Stomach (tissue), 9 donors: ENCODE data around the gene SOWAHA. TPM values are rescaled to one million over a fixed set of nuclear protein-coding genes. Genes with fewer than 3 reads are reported as not detected.

Experiments
- DNase-seq, 2 donors: peaks; one replicate each; pipeline versions ENCODE4 v3.0.0 to v3.0.0-alpha.2; 2013 to 2019
- H3K27ac ChIP-seq, 5 donors: fragments of 200-600 bp in 4 of 5; sonication (generic) in 4 of 5; one replicate each; pipeline ENCODE4 v1.5.1; 2013 to 2019; ENCODE audit warnings: mild to moderate bottlenecking in 1 of 5, moderate library complexity in 1 of 5
- H3K27me3 ChIP-seq, 3 donors: fragments of 200-600 bp; sonication (generic); one replicate each; pipeline ENCODE4 v1.5.1; 2017 to 2019; ENCODE audit warnings: mixed run types in 1 of 3
- H3K36me3 ChIP-seq, 4 donors: fragments of 200-600 bp; sonication (generic); 1 replicate in 3 of 4; 2 replicates in 1 of 4; pipeline ENCODE4 v1.5.1; 2016 to 2019
- H3K4me1 ChIP-seq, 4 donors: fragments of 200-600 bp; sonication (generic); one replicate each; pipeline ENCODE4 v1.5.1; 2016 to 2019
- H3K4me3 ChIP-seq, 4 donors: fragments of 200-600 bp; sonication (generic) in 3 of 4; one replicate each; pipeline ENCODE4 v1.5.1; 2016 to 2019; ENCODE audit warnings: mild to moderate bottlenecking in 1 of 4
- H3K9me3 ChIP-seq, 4 donors: fragments of 200-600 bp; sonication (generic); one replicate each; pipeline ENCODE4 v1.5.1; 2016 to 2019
- EP300 ChIP-seq: sonication (generic); formaldehyde crosslinking; IDR thresholded peaks from one replicate; pipeline ENCODE4 v1.6.1; 2017; ENCODE audit warnings: antibody characterized with exemption
- POLR2A ChIP-seq, 4 donors: fragments of 450-650 bp; IDR thresholded peaks; one replicate each; pipeline ENCODE4 v1.6.1; 2016; ENCODE audit warnings: antibody characterized with exemption in 4 of 4, control low read depth in 2 of 4, mild to moderate bottlenecking in 1 of 4, moderate library complexity in 1 of 4
- POLR2AphosphoS5 ChIP-seq, 3 donors: sonication (generic); formaldehyde crosslinking; IDR thresholded peaks; one replicate each; pipeline ENCODE4 v1.6.1; 2016; ENCODE audit warnings: antibody characterized with exemption in 3 of 3
- WGBS, 5 donors: extraction: QIAGEN DNeasy Blood & Tissue Kit in 3 of 5; methylation state at CpG; one replicate each; pipeline versions ENCODE4 v1.1.5 to v1.1.7; 2013 to 2018; 5-methylcytosine and 5-hydroxymethylcytosine counted together
- intact Hi-C: fragments of 100-400 bp; cut with DNase I; formaldehyde crosslinking; loops from one replicate; pipeline ENCODE4 v1.15.1; 2023; ENCODE audit warnings: low total_unique reads
- polyA plus RNA-seq, 3 donors: library from polyadenylated mRNA; stranded (reverse); fragments of 200-250 nt; gene quantifications; one replicate each; pipeline ENCODE4 v1.2.3, GENCODE V29; 2013
- total RNA-seq, 5 donors: library from RNA; depleted of rRNA; stranded (reverse); fragments of >200 nt; gene quantifications; one replicate each; pipeline versions ENCODE4 v1.1.0 to v1.2.3, GENCODE V29; 2014 to 2016
- TF ChIP-seq, protein P1 (sequence below), 7 experiments: fragments of 450-650 bp in 4 of 7; fragments of 200-600 bp in 3 of 7; sonication (generic) in 3 of 7; IDR thresholded peaks; one replicate each; pipeline ENCODE4 v1.5.1; 2016 to 2019; ENCODE audit warnings: antibody characterized with exemption in 7 of 7, control low read depth in 2 of 7, mild to moderate bottlenecking in 1 of 7
- donor health status: healthy with polysubstance abuse.
- donor health status: Bipolar disorder and iron deficiency.
- donor health status: healthy.

Gene SOWAHA
- total and polyA plus RNA-seq, 8 donors, result 2.4 to 91.8 (median 6.8) TPM; not detected in 1

DNA sequence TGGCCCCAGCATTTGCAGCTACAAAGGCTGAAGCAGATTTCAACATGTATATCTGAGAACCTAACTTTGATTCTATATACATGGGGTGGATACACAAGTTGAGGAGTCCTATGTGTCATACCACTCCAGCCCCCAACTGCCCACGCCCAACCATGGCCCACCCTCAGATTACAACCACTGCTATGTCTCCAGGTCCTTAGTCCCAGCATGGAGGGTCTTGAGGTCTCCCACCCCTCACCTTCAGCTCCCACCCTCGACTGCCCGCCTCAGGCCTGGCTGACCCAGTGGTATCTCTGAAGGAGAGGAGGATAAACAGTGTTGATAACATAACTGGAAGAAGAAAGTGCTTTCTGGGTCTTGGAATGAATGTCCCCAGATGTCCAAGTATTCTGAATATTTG is 8.2 kb downstream of the SOWAHA start:
- Histone ChIP-seq H3K4me1 (peaks cover 20 to 48% (median 28%) of the 10 kb centered on the region in 4 donors), H3K36me3 (peaks cover 0 to 34% (median 25%) of the 10 kb centered on the region in 4 donors), H3K9me3 (no peaks in the 10 kb centered on the region), H3K27ac (no peak overlapping the region), H3K27me3 (peaks cover 0 to 51% (median 5%) of the 10 kb centered on the region in 3 donors), H3K4me3 (no peak overlapping the region)
- 66 to 78% (median 72%) methylated on average over 3 of the region's 3 CpGs for WGBS, 5 donors
- intact Hi-C loops, result no loop called here
- no peak for DNase-seq
- no peak for TF ChIP-seq EP300
- TF ChIP-seq POLR2AphosphoS5 (IDR thresholded peaks at IDR 0.05), result no peak

DNA sequence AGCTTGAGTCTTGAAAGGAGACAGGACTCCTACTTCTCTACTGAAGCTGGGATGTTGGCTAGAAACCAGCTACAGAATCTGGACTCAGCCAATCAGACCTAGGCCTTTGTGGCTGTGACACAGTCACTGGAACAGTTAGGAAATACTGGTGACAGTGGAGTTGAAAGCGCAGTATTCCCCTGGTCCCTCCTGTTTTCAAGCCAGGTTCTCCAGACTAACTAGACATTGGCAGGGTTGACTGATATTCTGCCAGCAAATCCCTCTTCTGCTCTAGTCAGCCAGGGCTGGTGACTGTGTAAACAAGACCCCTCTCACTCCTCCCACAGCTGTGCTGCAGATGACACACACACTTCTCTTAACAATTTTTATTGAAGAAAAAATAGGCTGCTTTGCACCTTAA is 8.7 kb downstream of the SOWAHA start:
- intact Hi-C loops, result no loop called here
- H3K27me3 ChIP-seq, result peaks cover 0 to 55% (median 5%) of the 10 kb centered on the region in 3 donors
- TF ChIP-seq EP300 (no peak), POLR2A (IDR thresholded peaks at IDR 0.05) (no peak), POLR2AphosphoS5 (IDR thresholded peaks at IDR 0.05) (no peak)
- TF ChIP-seq, protein P1, sequence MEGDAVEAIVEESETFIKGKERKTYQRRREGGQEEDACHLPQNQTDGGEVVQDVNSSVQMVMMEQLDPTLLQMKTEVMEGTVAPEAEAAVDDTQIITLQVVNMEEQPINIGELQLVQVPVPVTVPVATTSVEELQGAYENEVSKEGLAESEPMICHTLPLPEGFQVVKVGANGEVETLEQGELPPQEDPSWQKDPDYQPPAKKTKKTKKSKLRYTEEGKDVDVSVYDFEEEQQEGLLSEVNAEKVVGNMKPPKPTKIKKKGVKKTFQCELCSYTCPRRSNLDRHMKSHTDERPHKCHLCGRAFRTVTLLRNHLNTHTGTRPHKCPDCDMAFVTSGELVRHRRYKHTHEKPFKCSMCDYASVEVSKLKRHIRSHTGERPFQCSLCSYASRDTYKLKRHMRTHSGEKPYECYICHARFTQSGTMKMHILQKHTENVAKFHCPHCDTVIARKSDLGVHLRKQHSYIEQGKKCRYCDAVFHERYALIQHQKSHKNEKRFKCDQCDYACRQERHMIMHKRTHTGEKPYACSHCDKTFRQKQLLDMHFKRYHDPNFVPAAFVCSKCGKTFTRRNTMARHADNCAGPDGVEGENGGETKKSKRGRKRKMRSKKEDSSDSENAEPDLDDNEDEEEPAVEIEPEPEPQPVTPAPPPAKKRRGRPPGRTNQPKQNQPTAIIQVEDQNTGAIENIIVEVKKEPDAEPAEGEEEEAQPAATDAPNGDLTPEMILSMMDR (IDR thresholded peaks at IDR 0.05), result no peak
- no peak overlapping the region for H3K27ac ChIP-seq
- H3K36me3 ChIP-seq, result peaks cover 0 to 34% (median 26%) of the 10 kb centered on the region in 4 donors
- no peak overlapping the region for H3K4me3 ChIP-seq
- WGBS, 5 donors, result 80 to 86% (median 80%) methylated on average over 1 of the region's 1 CpG
- peak in 1 of 2 donors; percentile 48 for DNase-seq
- H3K9me3 ChIP-seq, result no peaks in the 10 kb centered on the region
- H3K4me1 ChIP-seq, result peaks cover 20 to 49% (median 29%) of the 10 kb centered on the region in 4 donors

DNA sequence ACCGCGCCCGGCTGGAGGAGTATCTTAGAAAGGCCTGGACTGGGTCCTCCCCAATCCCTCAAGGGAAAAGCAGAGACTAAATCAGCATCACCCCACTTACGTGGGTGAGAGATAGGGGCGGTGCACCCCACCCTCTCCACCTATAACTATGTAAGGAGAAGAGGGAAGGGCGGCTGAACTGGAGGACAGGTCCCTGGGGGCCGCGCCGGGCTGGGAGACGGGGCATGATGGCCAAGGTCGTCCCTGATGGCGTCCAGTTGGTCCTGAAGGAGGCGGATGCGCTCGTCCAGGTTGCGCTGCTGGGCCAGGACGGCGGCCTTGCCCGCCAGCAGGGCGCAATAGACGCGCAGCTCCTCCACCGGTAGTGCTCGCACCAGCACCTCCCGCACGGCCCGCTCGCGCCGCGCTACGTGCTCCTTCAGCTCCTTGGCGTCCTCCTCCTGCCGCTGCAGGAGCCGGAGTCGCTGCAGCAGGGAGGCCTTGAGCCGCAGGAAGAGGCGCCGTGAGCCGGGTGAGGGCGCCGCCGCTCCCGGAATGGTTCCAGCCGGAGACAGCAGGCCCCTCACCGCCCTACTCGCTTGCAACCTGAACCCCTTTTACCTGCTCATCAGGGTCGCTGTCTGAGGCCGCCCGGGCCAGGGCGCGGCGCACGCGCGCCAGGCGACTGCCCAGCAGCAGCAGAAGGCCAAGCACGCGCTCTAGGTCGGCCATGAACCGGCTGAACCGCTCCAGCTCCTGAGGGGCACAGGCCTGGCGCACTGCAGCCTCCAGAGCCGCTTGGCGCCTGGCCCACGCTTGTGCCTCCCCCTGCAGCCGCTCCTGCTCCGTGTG is 9.8 kb downstream of the SOWAHA start:
- H3K4me3 ChIP-seq, result peak overlapping the region; percentile 11 to 34 (median 26)
- WGBS, 5 donors, result 37 to 61% (median 41%) methylated on average over 23 to 68 of the region's 68 CpGs
- peak overlapping the region in 2 of 5 donors; percentile 14 to 27 for H3K27ac ChIP-seq
- TF ChIP-seq POLR2A (IDR thresholded peaks at IDR 0.05) (no peak), POLR2AphosphoS5 (IDR thresholded peaks at IDR 0.05) (no peak), EP300 (no peak)
- TF ChIP-seq, protein P1 (IDR thresholded peaks at IDR 0.05), result no peak
- H3K27me3 ChIP-seq, result peaks cover 0 to 66% (median 5%) of the 10 kb centered on the region in 3 donors
- peaks cover 20 to 58% (median 29%) of the 10 kb centered on the region in 4 donors for H3K4me1 ChIP-seq
- intact Hi-C loops, result no loop called here
- no peaks in the 10 kb centered on the region for H3K9me3 ChIP-seq
- DNase-seq, result peak in 1 of 2 donors; percentile 83
- peaks cover 0 to 34% (median 27%) of the 10 kb centered on the region in 4 donors for H3K36me3 ChIP-seq

DNA sequence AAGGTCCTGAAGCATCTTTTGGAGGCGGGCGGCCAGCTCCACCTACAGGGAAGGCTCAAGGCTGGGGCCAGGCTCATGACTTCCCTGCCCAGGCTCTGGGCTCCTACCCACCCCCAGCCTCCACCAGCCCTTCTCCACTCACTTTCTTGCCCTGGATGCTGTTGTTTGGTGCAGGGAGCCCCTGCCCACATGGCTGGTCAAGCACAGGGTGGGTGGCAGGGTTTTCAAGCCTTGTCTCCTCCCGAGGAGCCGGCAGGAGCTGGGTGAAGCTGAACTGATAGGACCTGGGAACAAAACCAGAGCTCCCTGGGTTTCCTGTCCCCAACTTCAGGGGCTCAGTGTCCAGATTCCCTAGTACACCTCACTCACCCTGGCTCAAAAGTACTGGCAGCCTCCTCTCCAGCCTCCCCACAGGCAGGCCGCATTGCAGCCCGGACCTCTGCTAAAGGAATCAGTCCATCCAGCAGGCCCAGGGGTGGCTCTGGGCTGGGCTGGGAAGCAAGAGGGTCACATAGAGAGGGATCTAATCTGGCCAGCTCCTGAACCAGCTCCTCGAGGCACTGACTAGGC is 10.5 kb downstream of the SOWAHA start:
- H3K27me3 ChIP-seq, result peaks cover 0 to 71% (median 5%) of the 10 kb centered on the region in 3 donors
- H3K36me3 ChIP-seq, result peaks cover 0 to 34% (median 27%) of the 10 kb centered on the region in 4 donors
- TF ChIP-seq, protein P1 (IDR thresholded peaks at IDR 0.05), result no peak
- TF ChIP-seq EP300, result no peak
- TF ChIP-seq POLR2A (IDR thresholded peaks at IDR 0.05), result no peak
- H3K4me3 ChIP-seq, result peak overlapping the region in 3 of 4 donors; percentile 11 to 34 (median 29)
- 68 to 86% (median 76%) methylated on average over 7 of the region's 7 CpGs for WGBS, 5 donors
- H3K27ac ChIP-seq, result peak overlapping the region in 1 of 5 donors; percentile 27
- H3K9me3 ChIP-seq, result no peaks in the 10 kb centered on the region
- DNase-seq, result no peak
- intact Hi-C loops, result no loop called here
- H3K4me1 ChIP-seq, result peaks cover 20 to 60% (median 29%) of the 10 kb centered on the region in 4 donors
